DMS153 treated with DMSO at 0.1 percent for 48 hours (cell line): ENCODE measurements around the gene WDR13.

Source experiments
- DNase-seq: peaks from one replicate; lab custom pipeline; 2025; ENCODE audit not compliant: unreplicated experiment; lab: John Stamatoyannopoulos, UW

The WDR13 gene

GRCh38 chrX:48592971-48593370 lies 4.3 kb upstream of the WDR13 start:
- DNase-seq: no peak

DNA sequence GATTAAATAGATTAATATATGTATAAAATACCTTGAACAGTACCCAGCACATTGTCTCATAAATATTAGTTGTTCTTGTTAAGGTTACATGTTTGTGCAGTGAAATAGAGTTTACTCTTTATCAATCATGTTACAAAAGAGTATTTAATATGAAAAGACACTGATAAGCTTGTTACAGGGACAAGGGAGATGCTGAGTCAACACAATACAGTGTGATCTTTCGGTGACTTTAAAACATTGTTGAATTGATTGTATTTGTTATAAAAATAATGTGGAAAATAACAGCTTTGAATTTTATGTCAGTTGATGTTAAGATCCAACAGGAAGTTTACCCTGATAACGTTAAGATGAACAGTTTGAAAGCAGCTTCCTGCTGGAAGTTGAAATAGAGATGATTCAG lies 1.4 kb upstream of the WDR13 start:
- DNase-seq: no peak

GRCh38 chrX:48598614-48599013 lies 1.3 kb downstream of the WDR13 start:
- DNase-seq: no peak

DNA sequence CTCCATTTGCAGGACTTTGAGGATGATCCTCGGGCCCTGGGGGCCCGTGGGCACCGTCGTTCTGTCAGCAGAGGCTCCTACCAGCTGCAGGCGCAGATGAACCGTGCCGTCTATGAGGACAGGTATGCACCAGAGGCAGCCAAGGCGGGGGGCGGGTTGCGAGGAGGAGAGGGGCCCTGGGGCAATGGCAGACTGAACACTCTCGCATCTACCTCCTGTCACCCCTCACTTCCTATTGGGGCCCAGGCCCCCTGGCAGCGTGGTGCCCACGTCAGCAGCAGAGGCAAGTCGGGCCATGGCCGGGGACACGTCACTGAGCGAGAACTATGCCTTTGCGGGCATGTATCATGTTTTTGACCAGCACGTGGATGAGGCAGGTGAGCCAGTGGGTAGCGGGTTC lies 2.0 kb downstream of the WDR13 start:
- DNase-seq: no peak

- no peak for DNase-seq
Measured at GRCh38 chrX:48600226-48600625, 2.9 kb downstream of the WDR13 start.

DNA sequence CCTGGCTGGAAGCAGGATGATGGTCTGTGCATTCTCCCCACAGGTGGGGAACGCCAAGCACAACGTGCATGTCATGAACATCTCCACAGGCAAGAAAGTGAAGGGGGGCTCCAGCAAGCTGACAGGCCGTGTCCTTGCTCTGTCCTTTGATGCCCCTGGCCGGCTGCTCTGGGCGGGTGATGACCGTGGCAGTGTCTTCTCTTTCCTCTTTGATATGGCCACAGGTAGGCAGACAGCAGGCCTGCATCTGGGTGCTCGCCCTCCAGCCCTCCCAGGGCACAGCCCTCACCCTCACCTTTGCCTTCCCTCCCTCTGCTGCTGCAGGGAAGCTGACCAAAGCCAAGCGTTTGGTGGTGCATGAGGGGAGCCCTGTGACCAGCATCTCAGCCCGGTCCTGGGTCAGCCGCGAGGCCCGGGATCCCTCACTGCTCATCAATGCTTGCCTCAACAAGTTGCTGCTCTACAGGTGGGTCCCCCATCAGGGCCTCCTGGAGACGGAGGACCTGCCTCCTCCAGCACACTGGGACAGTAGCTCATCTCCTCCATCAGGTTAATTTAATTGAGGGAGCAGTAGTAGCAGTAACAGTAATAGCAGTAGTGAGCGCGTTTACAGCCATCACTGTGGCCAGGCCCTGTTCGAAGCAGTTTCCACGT lies 4.6 kb downstream of the WDR13 start:
- DNase-seq: no peak

GRCh38 chrX:48604701-48605100 lies 7.4 kb downstream of the WDR13 start:
- DNase-seq: no peak

DNA sequence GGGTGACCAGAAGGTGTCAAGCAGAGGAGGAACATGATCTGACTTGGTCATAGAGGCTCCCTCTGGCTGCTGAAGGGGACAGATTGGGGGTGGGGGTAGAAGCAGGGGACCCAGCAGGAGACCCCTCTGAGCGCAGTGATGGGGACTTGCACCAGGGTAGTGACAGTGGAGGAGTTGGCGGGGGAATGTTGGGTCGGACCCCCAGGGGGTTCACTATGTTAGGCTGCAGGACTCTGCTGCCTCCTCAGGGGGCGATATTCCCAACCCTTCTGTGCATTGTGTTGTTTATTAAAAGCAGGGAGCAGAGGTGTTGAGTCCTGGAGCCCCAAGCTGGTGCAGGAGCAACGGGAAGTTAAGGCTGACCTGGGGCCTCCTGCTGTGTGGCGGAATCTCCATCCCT lies 8.8 kb downstream of the WDR13 start:
- no peak for DNase-seq

DNA sequence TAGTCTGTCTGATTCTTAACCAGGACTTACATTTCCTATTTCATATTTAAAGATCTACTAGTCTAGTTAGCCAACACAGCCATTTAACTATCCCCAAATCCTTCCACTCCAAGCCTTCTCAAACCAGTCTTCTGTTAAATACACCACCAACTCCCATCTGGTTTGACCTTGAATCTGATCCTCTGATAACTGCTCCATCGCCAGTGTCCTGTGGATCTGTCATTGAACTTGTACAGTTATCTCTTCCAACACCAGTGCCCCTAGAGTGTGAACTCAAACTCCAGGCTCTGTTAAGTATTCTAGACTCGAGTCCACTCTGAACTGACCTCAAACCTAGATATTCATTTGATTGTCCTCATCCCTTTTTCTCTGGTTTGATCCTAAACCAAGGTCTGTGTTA lies 14.4 kb downstream of the WDR13 start:
- DNase-seq: no peak

- DNase-seq: no peak
Measured at GRCh38 chrX:48613502-48614160, 16.3 kb downstream of the WDR13 start.

- no peak for DNase-seq
Measured at GRCh38 chrX:48616576-48616975, 19.3 kb downstream of the WDR13 start.

DNA sequence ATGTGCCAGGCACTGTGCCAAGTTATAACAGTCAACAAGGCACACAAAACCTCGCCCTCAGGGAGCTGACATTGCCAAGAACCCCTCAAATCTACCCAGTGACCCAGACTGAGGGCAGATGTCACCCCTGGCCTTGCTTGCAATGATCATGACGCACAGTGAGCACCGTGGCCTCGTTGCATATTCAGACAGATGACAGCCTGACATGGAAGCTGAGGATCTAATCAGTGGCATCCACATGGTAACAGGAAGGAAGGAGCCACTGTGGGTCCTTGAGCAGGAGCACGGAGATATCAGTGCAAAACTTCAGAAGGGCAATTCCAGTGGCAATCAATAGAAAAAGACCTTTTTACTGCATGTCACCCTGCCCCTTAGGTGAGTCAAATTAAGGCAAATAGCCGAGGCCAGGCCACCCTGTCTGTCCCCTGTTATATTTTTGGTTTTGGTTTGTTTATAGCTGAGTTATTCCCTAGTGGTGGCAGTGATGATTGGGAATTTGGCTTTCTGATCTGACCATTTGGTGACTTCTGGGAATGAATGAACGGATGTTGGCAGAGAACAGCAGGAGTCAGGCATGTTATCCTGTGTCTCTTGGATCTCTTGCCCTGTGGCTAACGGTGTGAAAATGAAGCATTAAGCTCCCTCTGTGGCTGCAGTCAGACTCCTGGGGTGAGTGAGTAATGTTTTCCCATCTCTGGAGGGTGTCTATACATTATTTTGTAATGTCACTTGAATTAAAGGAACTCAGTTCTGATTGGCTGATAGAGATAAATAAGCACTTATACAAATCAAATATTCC lies 20.4 kb downstream of the WDR13 start:
- no peak for DNase-seq

- DNase-seq: no peak
Measured at GRCh38 chrX:48626401-48627298, 29.4 kb downstream of the WDR13 start.

- peak; percentile 2 for DNase-seq
Measured at GRCh38 chrX:48631376-48632090, 34.2 kb downstream of the WDR13 start.

GRCh38 chrX:48632207-48632606 lies 34.9 kb downstream of the WDR13 start:
- no peak for DNase-seq

DNA sequence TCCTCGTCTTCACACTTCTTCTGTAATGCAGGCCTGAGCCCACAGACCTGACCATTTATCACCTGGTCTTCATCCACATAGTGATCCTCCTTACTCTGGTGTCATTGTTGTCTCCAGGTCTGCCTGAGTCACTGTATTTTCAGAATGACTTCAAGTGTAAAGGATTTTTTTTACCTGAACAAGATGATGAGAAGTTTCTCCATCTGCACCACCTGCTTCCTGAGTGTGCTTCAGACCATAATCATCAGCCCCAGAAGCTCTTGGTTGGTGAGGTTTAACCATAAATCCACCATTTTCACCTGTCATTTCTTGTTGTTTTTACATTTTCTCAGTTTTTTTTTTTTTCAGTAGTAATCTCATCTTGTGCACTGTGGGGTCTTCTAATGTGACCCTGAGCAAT lies 39.0 kb downstream of the WDR13 start:
- no peak for DNase-seq

GRCh38 chrX:48636776-48637175 lies 39.5 kb downstream of the WDR13 start:
- no peak for DNase-seq

DNA sequence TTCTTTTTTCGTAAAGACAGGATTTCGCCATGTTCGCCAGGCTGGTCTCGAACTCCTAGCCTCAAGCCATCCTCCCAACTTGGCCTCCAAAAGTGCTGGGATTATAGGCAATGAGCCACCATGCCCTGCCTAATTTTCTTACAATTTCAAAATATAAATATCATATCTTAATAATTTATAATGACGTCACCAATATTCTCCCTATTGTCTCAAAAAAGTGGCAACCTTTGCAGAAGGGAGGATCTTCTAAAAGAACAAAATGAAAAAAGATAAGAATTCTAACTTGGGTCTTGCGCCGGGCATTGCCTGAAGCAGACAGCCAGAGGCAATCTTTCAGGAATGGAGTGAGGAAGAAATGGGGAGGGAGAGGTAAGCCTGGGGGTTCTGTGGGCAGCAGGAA lies 48.4 kb downstream of the WDR13 start:
- no peak for DNase-seq

DNA sequence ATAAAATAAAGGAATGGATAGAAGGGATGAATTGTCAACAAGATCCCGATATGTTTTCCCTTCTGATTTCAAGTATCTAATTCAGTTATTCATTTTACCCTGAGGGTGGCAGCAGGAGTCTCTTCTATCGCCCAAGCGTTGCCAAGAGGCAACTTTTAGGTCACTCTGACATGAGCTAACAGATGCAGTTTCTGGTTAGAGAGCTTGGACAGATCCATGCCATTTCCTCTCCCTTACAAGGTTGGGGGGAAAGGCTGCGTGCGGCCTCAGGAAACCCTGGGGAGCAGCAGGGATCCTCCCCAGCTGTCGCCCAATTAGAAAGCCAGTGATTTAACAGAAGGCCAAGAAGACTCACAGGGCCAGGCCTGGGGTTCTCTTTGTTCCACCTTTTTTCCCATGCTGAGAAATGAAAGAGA lies 51.1 kb downstream of the WDR13 start:
- DNase-seq: no peak

- no peak for DNase-seq
Measured at GRCh38 chrX:48649102-48649501, 51.8 kb downstream of the WDR13 start.
